GM18511 (cell line): ENCODE data around the gene TREML4.
A peak's percentile ranks its signal among the peaks of the same experiment; 100 is the strongest.
"Not testable (repeated sequence)": the region's sequence is repeated elsewhere in the genome, so short reads cannot be mapped to it uniquely, and the experiment has no call there.

Experiments used
- ATAC-seq: cut with Tn5 transposase; IDR thresholded peaks from one replicate; pipeline ENCODE4 v1.9.1; 2021; ENCODE audit warnings: mild to moderate bottlenecking, moderate library complexity; ENCODE audit not compliant: unreplicated experiment

TREML4 gene, protein sequence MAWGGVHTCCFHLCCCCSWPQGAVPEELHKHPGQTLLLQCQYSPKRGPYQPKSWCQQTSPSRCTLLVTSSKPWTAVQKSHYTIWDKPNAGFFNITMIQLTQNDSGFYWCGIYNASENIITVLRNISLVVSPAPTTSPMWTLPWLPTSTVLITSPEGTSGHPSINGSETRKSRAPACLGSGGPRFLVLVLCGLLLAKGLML

DNA sequence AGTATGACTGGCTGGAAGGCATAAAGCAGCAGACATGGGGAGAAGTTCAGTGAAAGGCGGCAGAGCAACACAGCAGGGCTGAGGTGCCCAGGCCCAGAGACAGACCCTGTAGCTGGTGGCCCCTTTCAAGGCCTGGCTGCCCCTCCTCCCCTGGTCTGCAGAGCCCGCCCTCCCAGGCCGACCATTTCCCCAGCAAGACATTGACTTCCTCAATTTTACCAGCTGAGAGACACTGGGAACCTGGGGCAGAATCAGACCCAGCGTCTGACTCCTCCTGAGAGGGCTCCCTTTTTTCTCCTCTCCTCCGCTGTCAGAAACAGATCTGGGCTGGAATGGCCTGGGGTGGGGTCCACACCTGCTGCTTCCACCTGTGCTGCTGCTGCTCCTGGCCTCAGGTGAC is at the start of gene TREML4:
TREML4 (plus strand) TSS at position 254 of the 400 bp plus-strand sequence; CDS start at position 333, 79 bp downstream.
- no peak for ATAC-seq

DNA sequence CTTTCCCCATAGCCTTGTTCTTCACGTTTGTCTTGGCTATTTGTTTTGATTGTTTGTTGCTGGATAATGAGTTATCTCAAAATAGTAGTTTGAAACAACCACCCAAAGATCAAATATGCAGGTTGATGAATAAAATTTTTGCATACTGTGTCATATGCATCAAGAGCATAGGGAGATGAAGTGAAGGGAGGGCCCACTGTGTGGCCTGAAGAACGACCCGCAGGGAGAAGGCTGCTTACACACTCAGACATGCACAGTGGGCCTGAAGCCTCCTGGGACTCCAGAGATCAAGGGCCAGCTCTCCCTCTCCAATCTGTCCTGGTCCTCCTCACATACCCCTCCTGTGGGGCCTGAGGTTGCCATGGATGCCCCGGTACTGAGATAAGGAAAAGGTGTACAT is 49.0 kb upstream of the TREML4 start:
- no peak for ATAC-seq

DNA sequence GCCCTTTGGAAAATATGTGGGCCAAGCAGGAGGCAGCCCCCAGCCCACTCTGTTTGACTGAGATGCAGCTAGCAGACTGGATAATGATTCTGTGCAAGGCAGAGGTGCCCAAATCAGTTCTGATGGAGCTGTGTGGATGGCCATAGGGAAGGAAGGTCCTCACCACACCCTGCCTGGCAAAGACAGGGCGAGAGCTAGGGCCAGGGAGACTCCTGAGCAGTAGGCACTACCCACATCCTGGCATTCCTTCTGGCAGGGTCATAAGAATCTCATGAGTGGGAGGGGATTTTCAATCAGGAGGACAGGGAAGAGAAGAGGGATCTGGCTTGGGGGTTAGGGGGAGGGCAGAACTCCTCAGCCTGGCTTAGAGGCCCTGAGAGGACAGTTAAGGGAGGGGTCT is 46.6 kb upstream of the TREML4 start:
- no peak for ATAC-seq

DNA sequence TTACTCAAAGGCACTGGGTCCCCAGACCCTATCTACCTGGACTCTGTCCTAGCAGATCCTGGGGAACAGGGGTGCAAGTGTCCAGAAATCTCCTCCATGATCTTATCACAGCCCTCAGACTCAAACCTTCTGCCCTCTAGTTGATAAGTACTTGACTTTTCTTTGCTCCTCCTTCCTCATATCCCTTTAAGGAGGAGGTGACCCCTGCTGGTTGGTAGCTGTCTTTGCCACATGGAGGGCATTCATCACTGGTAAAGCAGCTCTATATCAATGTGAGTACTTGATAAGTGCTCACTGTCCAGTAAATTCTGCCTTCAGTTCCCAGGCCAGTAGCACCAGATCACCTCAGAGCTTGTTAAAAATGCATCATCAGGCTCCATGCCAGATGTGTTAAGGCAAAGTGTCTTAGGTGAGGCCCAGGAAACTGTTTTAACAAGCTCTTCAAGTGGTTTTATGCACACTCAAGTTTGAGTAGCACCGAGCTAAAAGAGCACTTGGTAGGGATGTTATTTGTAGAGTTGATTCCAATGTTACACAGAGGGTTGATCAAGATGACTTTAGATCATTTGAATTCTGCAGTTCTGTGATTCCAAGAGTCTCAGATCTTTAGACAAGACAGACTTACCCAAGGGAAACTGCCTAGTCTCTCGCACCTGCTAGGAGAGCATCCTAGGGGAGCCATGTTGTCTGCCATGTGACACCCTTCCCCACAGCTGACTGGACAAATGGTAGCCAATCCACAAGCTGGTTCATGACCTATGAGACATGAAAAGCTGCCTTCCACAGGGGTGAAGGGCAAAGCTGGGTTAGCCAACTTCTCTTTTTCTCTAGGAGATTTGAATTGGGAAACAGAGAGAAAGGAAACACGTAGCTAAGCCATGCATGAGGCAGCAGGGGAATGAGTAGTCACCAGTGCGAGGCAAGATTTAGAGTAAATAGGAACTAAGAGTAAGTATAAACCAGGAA is 45.8 kb upstream of the TREML4 start:
- ATAC-seq = peak; percentile 72

DNA sequence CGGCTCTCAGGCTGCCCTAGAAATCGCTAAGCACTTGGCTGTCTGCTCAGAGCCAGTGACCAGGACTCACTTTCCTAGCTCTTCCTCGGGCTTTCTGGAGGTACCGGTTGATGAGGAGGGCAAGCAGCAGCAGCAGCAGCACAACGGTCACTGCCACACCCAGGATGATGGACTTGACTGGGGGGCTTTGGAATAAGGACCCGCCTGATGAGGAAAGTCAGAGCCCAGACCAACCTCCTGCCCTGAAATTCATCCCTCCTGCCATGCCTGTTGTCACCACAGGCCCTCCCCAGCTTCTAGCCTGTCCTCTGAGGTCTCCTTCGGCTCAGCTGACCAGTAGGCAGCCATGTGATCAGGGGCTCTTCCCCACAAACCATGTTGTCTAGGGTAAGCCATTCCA is 43.4 kb upstream of the TREML4 start:
- no peak for ATAC-seq

DNA sequence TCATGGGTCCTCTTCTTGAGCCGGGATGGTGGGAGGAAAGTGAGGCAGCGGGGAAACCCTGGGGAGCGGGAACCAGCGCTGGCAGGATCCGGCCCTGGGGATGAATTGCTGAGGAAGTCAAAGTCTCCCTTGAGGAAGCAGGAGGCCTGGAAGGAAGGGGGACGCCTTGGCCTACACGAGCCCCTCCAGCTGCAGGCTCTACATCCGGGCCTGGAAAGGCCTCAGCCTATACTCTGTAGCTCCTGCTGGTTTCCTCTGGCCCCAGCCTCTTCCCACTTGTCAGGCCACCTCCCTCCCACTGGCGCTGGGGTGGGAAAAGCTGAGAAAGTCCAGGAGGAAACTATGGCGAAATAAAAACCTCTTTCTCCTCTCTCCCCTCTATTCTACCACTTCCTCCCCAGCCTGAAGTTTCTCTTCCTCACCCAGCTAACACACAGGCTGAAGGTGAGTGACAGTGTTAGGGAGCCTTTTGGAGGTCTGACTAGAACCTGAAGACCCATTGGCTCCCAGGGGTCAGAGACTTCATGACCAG is 42.1 kb upstream of the TREML4 start:
- no peak for ATAC-seq

DNA sequence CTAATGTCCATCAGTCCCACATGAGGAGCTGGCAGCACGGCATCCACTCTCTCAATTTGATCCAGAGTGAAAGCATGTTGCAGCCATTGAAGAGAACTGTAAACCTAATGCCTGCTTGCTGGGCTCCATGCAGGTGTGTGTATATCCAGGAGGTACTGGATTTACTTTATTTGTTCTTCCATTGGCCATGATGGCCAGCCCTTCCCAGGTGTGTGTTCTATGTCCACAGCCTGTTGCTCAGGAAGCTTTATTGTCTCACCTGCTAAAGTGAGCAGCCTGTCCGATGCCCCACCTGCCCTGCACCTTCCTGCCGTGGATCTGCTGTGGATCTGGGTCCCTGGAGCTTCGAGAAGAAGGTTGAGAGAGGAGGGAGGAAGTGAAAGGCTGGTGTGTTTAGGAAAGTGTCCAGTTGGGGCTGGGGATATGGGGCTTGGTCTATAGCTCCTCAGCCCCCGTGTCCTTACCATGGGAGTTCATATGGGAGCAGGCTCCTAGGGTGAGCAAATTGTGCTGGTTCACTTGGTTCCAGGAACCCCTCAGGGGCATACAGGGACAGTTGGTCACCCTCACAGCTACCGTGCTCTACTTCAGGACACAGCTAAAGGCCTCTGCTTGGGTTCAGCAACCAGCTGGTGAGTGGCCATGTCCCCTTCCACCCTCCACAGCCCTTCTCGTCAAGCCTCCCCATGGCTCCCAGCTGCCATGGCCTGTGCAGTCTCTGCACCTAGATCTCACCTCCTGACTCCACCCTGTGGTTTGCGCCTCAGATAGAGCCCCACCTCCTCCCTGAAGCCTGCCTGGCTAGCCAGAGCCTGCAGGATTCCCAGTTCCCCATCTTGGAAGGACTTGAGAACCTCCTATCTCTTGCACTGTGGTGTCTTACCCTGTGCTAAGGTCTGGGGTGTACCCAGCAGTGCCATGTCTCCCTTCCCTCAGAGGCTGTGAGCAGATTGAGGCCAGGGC is 39.9 kb upstream of the TREML4 start:
- ATAC-seq = no peak

DNA sequence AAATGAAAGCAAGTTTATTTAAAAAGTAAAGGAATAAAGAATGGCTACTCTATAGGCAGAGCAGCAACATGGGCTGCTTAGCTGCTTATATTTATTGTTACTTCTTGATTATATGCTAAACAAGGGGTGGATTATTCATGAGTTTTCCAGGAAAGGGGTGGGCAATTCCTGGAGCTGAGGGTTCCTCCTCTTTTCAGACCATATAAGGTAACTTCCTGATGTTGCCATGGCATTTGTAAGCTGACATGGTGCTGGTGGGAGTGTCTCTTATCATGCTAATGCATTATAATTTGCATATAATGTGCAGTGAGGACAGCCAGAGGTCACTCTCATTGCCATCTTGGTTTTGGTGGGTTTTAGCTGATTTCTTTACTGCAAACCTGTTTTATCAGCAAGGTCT is 39.1 kb upstream of the TREML4 start:
- not testable (repeated sequence) for ATAC-seq

DNA sequence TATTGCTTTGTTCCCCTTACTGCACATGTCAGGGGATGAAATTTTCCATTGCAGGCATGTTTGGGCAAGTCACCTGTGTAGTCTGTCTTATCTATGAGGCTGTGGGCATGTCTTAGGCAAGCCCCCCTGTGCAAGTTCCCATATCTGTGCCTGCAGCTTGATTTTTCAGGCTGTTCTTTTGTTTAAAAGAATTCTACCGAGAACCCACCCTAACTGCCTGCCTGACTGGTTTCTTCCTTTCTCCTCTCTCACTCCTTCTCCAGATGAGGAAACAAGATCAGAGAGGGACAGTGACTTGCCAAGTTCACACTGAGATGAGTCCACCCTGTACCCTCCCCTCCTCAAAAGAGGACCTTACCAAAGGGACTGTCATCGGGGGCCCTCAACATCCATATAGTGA is 38.2 kb upstream of the TREML4 start:
- ATAC-seq = no peak

DNA sequence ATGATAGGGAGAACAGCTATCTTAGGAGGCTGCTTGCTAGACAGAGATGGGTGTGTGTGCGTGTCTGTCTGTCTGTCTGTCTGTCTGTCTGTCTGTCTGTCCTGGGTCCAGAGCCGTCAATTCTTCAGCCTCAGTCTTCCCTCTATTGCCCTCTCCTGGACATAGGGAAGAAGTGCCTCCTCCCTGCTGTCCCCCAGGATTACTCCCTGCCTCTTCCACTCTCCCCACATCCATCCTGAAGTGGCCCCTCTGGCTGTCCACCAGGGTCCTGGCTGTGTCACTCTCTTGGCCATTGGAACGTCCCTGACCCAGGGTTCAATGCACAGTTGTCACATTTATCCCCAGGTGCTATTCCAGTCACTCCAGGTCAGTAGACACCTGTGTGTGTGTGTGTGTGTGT is 37.4 kb upstream of the TREML4 start:
- no peak for ATAC-seq

DNA sequence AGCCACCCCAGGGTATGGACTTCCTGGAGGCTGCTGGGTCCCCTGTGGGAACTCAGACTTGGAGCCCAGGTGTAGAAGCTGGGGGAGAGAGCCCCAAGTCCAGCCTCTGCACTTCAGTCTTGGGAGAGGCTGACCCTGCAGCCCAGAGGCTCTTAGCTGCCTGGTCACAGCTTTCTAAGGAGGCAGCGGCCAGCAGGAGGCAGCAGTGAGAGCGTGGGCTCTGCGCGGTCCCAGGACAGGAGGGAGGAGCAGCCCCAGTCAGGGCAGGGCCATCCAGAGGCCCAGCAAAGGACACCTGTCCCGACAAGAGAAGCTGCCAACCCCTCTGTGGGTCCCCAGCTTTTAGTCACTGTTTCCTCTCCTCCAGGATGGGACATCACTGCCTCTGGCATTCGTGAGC is 36.6 kb upstream of the TREML4 start:
- ATAC-seq = no peak

DNA sequence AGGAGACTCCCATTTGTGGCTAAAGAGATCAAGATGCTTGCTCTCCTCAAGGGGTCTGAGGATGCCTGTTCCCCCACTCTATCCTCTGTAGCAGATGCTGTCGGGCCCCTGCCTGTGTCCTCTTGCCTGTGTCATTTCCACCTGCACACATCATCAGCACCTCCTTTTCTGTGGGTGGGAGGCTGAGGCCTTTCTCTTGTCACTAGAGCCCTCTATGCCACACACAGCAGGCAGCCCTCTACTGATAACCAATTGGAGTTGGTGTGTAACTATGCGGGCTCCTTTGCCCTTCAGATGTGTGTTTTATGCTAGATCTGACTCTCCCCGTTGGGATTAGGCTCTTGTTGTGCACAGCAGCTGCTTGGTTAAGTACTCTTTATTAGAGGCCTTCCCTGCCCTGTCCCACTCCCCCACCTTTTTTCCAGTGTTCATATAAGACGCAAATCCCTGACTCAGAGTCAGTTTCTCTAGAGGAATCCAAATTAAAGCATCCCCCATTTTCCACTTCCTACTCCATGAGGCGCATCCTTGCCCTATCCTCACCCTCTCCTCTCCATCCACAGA is 34.9 kb upstream of the TREML4 start:
- ATAC-seq = no peak

DNA sequence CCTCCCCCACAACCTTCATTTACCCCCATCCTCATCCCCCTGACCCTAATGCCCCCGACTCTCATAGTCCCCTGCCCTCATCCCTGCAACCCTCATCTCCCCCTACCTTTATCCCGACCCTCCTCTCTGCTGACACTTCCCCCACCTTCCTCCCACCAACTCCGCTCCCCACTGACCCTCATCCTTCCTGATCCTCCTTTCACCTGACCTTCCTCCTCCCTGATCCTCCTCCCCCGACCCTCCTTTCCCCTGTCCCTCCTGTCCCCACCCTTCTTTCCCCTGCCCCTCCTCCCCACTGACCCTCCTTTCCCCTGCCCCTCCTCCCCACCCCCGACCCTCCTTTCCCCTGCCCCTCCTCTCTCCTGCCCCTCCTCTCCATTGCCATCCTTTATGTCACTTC is 34.3 kb upstream of the TREML4 start:
- ATAC-seq = no peak

DNA sequence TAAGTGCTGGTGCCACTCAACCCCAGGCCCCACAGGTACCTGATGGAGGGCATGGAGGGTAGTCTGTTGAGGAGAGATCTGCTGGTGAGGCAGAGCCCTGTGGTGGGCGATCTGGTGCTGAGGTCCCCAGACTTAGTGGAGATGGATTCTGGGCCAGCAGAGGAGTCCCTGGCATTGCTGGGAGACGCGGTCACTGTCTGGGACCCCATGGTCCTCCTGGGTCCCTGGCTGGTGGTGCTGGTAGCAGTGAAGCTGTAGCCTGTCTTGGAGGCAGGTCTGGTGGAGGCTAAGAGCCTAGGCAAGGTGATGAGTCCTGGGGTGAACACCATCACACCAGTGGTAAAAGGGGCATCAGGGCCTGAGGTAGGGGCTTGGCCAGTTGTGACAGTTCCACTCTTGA is 33.8 kb upstream of the TREML4 start:
- ATAC-seq = no peak

DNA sequence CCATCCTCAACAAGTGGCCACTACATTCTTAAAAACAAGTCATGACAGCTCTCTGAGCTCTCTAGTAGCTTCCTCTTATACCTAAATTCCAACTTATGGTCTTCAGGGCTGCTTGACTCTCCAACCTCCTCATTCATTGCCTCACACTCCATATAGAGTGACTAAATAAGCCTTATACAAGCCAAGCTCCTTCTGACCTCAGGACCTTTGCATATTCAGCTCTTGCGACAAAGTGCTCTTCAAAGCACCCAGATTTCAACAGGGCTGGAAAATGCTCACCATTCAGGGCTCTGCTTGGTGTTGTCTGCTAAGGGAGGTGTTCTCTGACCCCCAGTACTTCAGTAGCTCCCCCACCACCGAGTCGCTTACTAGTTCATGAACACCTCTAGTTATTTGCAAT is 30.9 kb upstream of the TREML4 start:
- ATAC-seq = no peak

DNA sequence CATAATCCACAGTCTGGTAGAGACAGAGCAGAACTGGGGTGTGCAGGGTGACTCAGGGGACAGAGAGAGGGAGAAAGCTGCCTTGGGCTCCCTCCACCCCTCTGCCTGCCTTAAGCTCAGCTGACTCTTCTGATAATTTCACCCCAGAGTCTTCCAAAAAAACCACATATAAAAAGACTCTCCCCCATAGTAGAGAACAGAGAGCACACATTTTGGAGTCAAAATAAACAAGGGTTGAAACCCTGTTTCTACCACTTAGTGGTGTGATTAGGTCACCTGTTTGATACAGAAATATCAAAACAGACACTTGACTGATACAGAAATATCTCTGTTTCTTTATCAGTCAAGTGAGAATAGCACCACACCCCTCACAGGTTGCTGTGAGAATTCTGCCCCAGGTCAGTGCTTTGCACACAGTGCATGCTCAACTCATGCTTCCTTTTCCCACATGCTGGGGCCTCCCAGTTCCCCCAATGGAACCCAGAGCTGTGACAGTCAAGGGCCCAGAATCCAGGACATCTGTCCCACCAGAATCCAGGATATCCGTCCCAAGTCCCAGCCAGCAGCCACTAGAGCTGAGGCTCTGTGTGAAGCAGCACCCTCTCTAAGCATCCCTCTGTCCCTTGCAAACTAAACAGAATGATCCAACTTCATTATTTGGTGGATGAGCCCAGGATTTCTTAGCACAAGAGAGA is 28.4 kb upstream of the TREML4 start:
- ATAC-seq = peak; percentile 61

DNA sequence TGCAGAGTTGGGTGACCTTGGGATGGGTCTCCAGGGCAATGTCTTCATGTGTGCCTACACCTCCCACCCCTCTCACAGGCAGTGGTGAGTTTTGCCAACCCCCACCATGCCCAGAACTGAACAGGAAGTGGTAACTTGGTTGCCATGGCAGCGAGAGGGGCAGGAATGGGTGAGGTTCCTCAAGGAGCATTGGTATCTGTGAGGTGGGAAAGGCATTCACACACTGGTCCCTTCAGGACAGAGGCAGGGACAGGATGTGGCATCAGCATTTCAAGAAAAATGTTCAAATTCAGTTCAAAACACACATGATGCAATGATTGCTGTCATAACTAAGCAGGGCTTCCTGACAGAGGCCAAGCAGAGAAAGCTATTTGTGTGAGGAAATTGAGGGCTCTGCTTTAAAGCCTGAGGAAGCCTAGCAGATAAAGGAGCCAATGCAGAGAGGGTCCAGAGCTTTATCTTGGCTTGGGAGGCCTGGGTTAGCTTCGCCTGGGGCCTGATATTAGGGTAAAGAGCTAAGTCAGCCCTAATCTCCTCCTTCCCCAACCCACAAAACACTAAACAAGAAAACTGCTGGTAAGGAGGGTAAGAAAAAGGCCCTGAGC is 27.8 kb upstream of the TREML4 start:
- peak; percentile 34 for ATAC-seq

DNA sequence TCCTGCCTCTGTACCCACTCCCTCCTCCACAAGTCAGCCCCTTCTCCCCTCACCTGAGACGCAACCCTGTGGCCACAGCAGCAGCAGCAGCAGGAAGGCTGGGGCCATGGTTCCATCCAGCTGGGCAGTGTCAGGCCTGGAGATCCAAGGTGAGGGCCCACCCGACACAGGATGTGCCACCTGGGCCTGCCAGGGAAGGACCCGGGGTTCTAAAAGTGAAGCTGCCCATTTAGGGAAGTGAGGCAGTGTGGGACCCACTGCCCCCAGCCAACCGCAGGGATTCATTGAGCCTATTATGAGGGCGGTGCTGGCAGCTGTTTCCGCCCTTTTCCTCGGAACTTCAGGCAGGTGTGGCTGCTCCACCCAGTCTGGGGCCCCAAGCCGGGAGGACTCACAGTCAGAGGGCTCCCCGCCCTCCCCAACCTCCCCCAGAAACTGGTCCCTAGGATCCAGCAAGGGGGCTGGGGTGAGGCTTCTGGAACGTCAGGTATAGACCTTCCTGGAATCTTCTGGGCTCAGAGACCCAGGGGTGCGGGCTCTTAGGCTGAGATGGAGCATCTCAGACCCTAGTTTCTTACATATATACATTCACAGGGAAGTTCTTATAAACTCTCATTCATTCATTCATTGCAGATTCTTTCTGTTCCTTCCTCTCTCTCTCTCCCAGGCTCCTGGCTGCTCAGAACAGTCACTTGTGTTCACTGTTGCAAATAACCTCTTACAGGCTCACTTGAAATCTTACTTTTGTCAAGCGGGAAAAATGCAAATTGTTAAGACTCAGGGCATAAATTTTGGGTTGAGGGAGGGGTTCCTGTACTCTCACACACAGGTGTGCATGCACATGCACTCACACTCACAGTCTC is 27.0 kb upstream of the TREML4 start, which contains the start of gene TREML2:
TREML2 (minus strand) TSS at position 249 of the 863 bp plus-strand sequence; CDS start at position 108, 141 bp downstream.
- peak; percentile 48 for ATAC-seq
